IMR-90 (cell line): ENCODE measurements around the gene SULT1E1.

Experiments used
- BHLHE40 ChIP-seq: fragments of 150-350 bp; IDR thresholded peaks from 2 replicates; pipeline ENCODE4 v1.6.1; 2016; ENCODE audit warnings: mild to moderate bottlenecking, low read depth, low read length
- CEBPB ChIP-seq: IDR thresholded peaks from 2 replicates; pipeline ENCODE4 v1.6.1; 2012; ENCODE audit warnings: low read depth, low read length, improper control_type of control experiment
- CTCF ChIP-seq: conservative IDR thresholded peaks from 2 replicates; pipeline ENCODE4 v1.5.1; 2012; ENCODE audit warnings: mild to moderate bottlenecking, low read depth, low read length, improper control_type of control experiment
- FOS ChIP-seq: fragments of 150-350 bp; IDR thresholded peaks from 2 replicates; pipeline ENCODE4 v1.6.1; 2016; ENCODE audit warnings: low read depth, low read length
- MAFK ChIP-seq: IDR thresholded peaks from 2 replicates; pipeline ENCODE4 v1.6.1; 2012; ENCODE audit warnings: low read depth, low read length, improper control_type of control experiment
- MAZ ChIP-seq: IDR thresholded peaks from 2 replicates; pipeline ENCODE4 v1.6.1; 2012; ENCODE audit warnings: low read depth, mild to moderate bottlenecking, low read length, improper control_type of control experiment, moderate library complexity, borderline replicate concordance
- MXI1 ChIP-seq: IDR thresholded peaks from 2 replicates; pipeline ENCODE4 v1.6.1; 2012; ENCODE audit warnings: low read depth, mild to moderate bottlenecking, low read length, moderate library complexity, borderline replicate concordance
- POLR2A ChIP-seq: IDR thresholded peaks from 2 replicates; pipeline ENCODE4 v1.6.1; 2012; ENCODE audit warnings: mild to moderate bottlenecking, low read depth, low read length
- RAD21 ChIP-seq: IDR thresholded peaks from 2 replicates; pipeline ENCODE4 v1.6.1; 2012; ENCODE audit warnings: low read length, improper control_type of control experiment
- RCOR1 ChIP-seq: IDR thresholded peaks from 2 replicates; pipeline ENCODE4 v1.6.1; 2012; ENCODE audit warnings: mild to moderate bottlenecking, low read length, improper control_type of control experiment; ENCODE audit not compliant: insufficient replicate concordance
- RFX5 ChIP-seq: IDR thresholded peaks from 2 replicates; pipeline ENCODE4 v1.8.0; 2012; ENCODE audit warnings: low read depth, mild to moderate bottlenecking, low read length, moderate library complexity
- SMC3 ChIP-seq: fragments of 150-350 bp; IDR thresholded peaks from 2 replicates; pipeline ENCODE4 v1.6.1; 2016; ENCODE audit warnings: low read depth, mild to moderate bottlenecking, antibody characterized with exemption, low read length, moderate library complexity
- TF ChIP-seq, protein P1 (sequence below): fragments of 150-350 bp; IDR thresholded peaks from 2 replicates; pipeline ENCODE4 v1.6.1; 2016; ENCODE audit warnings: low read depth, mild to moderate bottlenecking, low read length, moderate library complexity, borderline replicate concordance

GRCh38 chr4:69855822-69856221, 4.1 kb downstream of the SULT1E1 start:
- TF ChIP-seq MAFK (0 out of 2 replicates have a peak, but pooled peaks have one; percentile 15), CTCF (no peak), CEBPB (no peak), SMC3 (no peak), POLR2A (no peak), MAZ (no peak), RAD21 (no peak), MXI1 (no peak), FOS (no peak), BHLHE40 (no peak), RCOR1 (no peak), RFX5 (no peak)
- TF ChIP-seq, protein P1, sequence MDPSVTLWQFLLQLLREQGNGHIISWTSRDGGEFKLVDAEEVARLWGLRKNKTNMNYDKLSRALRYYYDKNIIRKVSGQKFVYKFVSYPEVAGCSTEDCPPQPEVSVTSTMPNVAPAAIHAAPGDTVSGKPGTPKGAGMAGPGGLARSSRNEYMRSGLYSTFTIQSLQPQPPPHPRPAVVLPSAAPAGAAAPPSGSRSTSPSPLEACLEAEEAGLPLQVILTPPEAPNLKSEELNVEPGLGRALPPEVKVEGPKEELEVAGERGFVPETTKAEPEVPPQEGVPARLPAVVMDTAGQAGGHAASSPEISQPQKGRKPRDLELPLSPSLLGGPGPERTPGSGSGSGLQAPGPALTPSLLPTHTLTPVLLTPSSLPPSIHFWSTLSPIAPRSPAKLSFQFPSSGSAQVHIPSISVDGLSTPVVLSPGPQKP = no peak
